Measurements from ENCODE around the gene LCN10. TPM values are rescaled to one million over a fixed set of nuclear protein-coding genes. Genes with fewer than 3 reads are reported as not detected.

LCN10 gene
- total and polyA plus RNA-seq, 2 of the 13 experiments (the other 11 are each of a cell fraction or from before 2014, with no cell fraction given): 0.53 to 0.61 TPM

DNA sequence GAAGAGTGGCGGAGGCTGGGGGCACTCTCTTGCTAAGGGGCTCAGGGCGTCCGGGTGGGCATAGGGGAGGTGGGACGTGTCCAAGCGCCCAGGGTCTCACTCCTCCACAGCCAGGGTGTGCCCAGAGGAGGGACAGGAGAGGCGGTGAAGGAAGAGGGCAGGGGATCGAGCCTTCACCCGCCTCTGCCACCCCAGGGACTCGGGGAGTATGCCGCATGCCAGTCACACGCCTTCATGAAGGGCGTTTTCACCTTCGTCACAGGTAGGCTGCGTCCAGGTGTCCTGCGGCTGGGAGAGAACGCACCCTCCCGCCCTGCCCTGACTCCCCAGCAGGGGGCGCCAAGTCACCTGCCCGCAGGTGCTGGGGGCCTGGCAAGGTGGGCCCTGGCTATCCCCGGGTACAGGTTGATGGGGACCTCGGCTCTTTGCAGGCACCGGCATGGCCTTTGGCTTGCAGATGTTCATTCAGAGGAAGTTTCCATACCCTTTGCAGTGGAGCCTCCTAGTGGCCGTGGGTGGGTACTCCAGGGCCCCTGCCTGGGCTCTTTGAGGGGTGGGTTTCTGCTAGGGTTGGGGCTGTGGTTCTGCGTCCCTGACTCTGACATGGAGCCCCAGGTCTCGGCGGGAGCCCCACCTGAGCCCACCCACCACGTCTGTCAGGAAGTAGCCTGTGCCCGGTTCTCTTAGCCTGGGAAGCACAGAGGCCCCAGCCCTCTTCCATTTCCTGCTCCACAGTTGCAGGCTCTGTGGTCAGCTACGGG is 49.0 kb upstream of the LCN10 start (continued):
- TF ChIP-seq, protein P1, sequence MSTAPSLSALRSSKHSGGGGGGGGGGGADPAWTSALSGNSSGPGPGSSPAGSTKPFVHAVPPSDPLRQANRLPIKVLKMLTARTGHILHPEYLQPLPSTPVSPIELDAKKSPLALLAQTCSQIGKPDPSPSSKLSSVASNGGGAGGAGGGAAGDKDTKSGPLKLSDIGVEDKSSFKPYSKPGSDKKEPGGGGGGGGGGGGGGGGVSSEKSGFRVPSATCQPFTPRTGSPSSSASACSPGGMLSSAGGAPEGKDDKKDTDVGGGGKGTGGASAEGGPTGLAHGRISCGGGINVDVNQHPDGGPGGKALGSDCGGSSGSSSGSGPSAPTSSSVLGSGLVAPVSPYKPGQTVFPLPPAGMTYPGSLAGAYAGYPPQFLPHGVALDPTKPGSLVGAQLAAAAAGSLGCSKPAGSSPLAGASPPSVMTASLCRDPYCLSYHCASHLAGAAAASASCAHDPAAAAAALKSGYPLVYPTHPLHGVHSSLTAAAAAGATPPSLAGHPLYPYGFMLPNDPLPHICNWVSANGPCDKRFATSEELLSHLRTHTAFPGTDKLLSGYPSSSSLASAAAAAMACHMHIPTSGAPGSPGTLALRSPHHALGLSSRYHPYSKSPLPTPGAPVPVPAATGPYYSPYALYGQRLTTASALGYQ (CRISPR knock-in tag; IDR thresholded peaks at IDR 0.05): 0 out of 2 replicates have a peak, but pooled peaks have one; percentile 19
- TF ChIP-seq GTF2F1 (IDR thresholded peaks at IDR 0.05; ENCODE audit: low read length) (no peak), RBFOX2 (IDR thresholded peaks at IDR 0.05; ENCODE audit: low read depth, low read length) (peak; percentile 91), KMT2A (CRISPR knock-in tag; IDR thresholded peaks at IDR 0.05) (no peak), ONECUT2 (CRISPR knock-in tag; IDR thresholded peaks at IDR 0.05) (no peak), NR2F1 (CRISPR knock-in tag; IDR thresholded peaks at IDR 0.05) (no peak; a peak in 1 of 4 replicates), KLF11 (CRISPR knock-in tag; IDR thresholded peaks at IDR 0.05) (no peak), SIX1 (CRISPR knock-in tag; IDR thresholded peaks at IDR 0.05; ENCODE audit: borderline replicate concordance) (no peak)
- TF ChIP-seq, protein P2, sequence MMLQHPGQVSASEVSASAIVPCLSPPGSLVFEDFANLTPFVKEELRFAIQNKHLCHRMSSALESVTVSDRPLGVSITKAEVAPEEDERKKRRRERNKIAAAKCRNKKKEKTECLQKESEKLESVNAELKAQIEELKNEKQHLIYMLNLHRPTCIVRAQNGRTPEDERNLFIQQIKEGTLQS (CRISPR knock-in tag; IDR thresholded peaks at IDR 0.05): no peak
- TF ChIP-seq, protein P3, sequence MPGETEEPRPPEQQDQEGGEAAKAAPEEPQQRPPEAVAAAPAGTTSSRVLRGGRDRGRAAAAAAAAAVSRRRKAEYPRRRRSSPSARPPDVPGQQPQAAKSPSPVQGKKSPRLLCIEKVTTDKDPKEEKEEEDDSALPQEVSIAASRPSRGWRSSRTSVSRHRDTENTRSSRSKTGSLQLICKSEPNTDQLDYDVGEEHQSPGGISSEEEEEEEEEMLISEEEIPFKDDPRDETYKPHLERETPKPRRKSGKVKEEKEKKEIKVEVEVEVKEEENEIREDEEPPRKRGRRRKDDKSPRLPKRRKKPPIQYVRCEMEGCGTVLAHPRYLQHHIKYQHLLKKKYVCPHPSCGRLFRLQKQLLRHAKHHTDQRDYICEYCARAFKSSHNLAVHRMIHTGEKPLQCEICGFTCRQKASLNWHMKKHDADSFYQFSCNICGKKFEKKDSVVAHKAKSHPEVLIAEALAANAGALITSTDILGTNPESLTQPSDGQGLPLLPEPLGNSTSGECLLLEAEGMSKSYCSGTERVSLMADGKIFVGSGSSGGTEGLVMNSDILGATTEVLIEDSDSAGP (CRISPR knock-in tag; IDR thresholded peaks at IDR 0.05; ENCODE audit: borderline replicate concordance): no peak
- TF ChIP-seq, protein P4, sequence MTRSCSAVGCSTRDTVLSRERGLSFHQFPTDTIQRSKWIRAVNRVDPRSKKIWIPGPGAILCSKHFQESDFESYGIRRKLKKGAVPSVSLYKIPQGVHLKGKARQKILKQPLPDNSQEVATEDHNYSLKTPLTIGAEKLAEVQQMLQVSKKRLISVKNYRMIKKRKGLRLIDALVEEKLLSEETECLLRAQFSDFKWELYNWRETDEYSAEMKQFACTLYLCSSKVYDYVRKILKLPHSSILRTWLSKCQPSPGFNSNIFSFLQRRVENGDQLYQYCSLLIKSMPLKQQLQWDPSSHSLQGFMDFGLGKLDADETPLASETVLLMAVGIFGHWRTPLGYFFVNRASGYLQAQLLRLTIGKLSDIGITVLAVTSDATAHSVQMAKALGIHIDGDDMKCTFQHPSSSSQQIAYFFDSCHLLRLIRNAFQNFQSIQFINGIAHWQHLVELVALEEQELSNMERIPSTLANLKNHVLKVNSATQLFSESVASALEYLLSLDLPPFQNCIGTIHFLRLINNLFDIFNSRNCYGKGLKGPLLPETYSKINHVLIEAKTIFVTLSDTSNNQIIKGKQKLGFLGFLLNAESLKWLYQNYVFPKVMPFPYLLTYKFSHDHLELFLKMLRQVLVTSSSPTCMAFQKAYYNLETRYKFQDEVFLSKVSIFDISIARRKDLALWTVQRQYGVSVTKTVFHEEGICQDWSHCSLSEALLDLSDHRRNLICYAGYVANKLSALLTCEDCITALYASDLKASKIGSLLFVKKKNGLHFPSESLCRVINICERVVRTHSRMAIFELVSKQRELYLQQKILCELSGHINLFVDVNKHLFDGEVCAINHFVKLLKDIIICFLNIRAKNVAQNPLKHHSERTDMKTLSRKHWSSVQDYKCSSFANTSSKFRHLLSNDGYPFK (CRISPR knock-in tag; IDR thresholded peaks at IDR 0.05; ENCODE audit: borderline replicate concordance): no peak; the same call in none of the 2 replicates
- TF ChIP-seq, protein P5, sequence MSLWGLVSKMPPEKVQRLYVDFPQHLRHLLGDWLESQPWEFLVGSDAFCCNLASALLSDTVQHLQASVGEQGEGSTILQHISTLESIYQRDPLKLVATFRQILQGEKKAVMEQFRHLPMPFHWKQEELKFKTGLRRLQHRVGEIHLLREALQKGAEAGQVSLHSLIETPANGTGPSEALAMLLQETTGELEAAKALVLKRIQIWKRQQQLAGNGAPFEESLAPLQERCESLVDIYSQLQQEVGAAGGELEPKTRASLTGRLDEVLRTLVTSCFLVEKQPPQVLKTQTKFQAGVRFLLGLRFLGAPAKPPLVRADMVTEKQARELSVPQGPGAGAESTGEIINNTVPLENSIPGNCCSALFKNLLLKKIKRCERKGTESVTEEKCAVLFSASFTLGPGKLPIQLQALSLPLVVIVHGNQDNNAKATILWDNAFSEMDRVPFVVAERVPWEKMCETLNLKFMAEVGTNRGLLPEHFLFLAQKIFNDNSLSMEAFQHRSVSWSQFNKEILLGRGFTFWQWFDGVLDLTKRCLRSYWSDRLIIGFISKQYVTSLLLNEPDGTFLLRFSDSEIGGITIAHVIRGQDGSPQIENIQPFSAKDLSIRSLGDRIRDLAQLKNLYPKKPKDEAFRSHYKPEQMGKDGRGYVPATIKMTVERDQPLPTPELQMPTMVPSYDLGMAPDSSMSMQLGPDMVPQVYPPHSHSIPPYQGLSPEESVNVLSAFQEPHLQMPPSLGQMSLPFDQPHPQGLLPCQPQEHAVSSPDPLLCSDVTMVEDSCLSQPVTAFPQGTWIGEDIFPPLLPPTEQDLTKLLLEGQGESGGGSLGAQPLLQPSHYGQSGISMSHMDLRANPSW (CRISPR knock-in tag; IDR thresholded peaks at IDR 0.05; ENCODE audit: borderline replicate concordance): no peak; the same call in 1 of the 2 replicates
- TF ChIP-seq, protein P6, sequence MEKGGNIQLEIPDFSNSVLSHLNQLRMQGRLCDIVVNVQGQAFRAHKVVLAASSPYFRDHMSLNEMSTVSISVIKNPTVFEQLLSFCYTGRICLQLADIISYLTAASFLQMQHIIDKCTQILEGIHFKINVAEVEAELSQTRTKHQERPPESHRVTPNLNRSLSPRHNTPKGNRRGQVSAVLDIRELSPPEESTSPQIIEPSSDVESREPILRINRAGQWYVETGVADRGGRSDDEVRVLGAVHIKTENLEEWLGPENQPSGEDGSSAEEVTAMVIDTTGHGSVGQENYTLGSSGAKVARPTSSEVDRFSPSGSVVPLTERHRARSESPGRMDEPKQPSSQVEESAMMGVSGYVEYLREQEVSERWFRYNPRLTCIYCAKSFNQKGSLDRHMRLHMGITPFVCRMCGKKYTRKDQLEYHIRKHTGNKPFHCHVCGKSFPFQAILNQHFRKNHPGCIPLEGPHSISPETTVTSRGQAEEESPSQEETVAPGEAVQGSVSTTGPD (CRISPR knock-in tag; IDR thresholded peaks at IDR 0.05): 0 out of 2 replicates have a peak, but pooled peaks have one; percentile 48
